Testis (tissue), 2 donors: ENCODE results near the gene ZNF641.

Experiments used
- CTCF ChIP-seq, 3 experiments: fragments of 450-650 bp in 2 of 3; fragments of 200-600 bp in 1 of 3; sonication (generic) in 1 of 3; IDR thresholded peaks; one replicate each; pipeline ENCODE4 v1.5.1; 2016 to 2019; ENCODE audit warnings: antibody characterized with exemption in 3 of 3, mild to moderate bottlenecking in 2 of 3, moderate library complexity in 1 of 3
- POLR2A ChIP-seq: fragments of 450-650 bp; IDR thresholded peaks from one replicate; pipeline ENCODE4 v1.6.1; 2017; ENCODE audit warnings: antibody characterized with exemption, mild to moderate bottlenecking, moderate library complexity

GRCh38 chr12:48358937-48359513 lies 8.3 kb upstream of the ZNF641 start:
- TF ChIP-seq CTCF (IDR thresholded peaks at IDR 0.05) (no peak), POLR2A (no peak)
